NCI-H460 (cell line): Measurements from ENCODE around the gene DPH5. TPM values are rescaled to one million over a fixed set of nuclear protein-coding genes. Genes with fewer than 3 reads are reported as not detected.
A peak's percentile ranks its signal among the peaks of the same experiment; 100 is the strongest.
"Not testable (repeated sequence)": the region's sequence is repeated elsewhere in the genome, so short reads cannot be mapped to it uniquely, and the experiment has no call there.

Source experiments
- DNase-seq: peaks from one replicate; pipeline ENCODE4 v3.0.0-alpha.2; 2016; ENCODE audit warnings: low read depth; ENCODE audit errors: extremely low read depth
- polyA plus RNA-seq: library from polyadenylated mRNA; depleted of rRNA; stranded (reverse); fragments of >200 nt; gene quantifications from 2 replicates; pipeline ENCODE4 v1.2.3, GENCODE V29; 2014; cell fraction: nucleus; rRNA removed
- total RNA-seq: library from RNA; depleted of rRNA; stranded (reverse); fragments of >200 nt; shearing (Covaris generic); gene quantifications from 2 replicates; pipeline ENCODE4 v1.2.3, GENCODE V29; 2014; rRNA removed

Gene DPH5
- total RNA-seq: 42.9 and 47.7 TPM in 2 replicates
- 62.4 and 65.4 TPM in 2 replicates for polyA plus RNA-seq

GRCh38 chr1:101025657-101026429, at the start of gene DPH5:
TSS of gene DPH5 (minus strand) at chr1:101025784. CDS start at chr1:101025443, 341 bp downstream.
- DNase-seq: peak; percentile 80

- DNase-seq: no peak
Measured at GRCh38 chr1:101073836-101074235, 48.3 kb upstream of the DPH5 start.

GRCh38 chr1:101071470-101071891, 45.9 kb upstream of the DPH5 start:
- no peak for DNase-seq

GRCh38 chr1:101069158-101069557, 43.6 kb upstream of the DPH5 start:
- DNase-seq: no peak

- DNase-seq: not testable (repeated sequence)
Measured at GRCh38 chr1:101066937-101067335, 41.4 kb upstream of the DPH5 start.

- DNase-seq: no peak
Measured at GRCh38 chr1:101066260-101066936, 40.8 kb upstream of the DPH5 start.

GRCh38 chr1:101065575-101065974, 40.0 kb upstream of the DPH5 start:
- no peak for DNase-seq

- DNase-seq: no peak
Measured at GRCh38 chr1:101064697-101065096, 39.1 kb upstream of the DPH5 start.

GRCh38 chr1:101060992-101061391, 35.4 kb upstream of the DPH5 start:
- DNase-seq: no peak

GRCh38 chr1:101059945-101060542, 34.5 kb upstream of the DPH5 start:
- DNase-seq: no peak

- no peak for DNase-seq
Measured at GRCh38 chr1:101055623-101056022, 30.0 kb upstream of the DPH5 start.

- no peak for DNase-seq
Measured at GRCh38 chr1:101051688-101052638, 26.4 kb upstream of the DPH5 start.

GRCh38 chr1:101050869-101051268, 25.3 kb upstream of the DPH5 start:
- no peak for DNase-seq

GRCh38 chr1:101044749-101045148, 19.2 kb upstream of the DPH5 start:
- no peak for DNase-seq

GRCh38 chr1:101044259-101044658, 18.7 kb upstream of the DPH5 start:
- DNase-seq: no peak

- DNase-seq: no peak
Measured at GRCh38 chr1:101043776-101044175, 18.2 kb upstream of the DPH5 start.

- DNase-seq: no peak
Measured at GRCh38 chr1:101041300-101041699, 15.7 kb upstream of the DPH5 start.

GRCh38 chr1:101040666-101041065, 15.1 kb upstream of the DPH5 start:
- DNase-seq: no peak

GRCh38 chr1:101039245-101039644, 13.7 kb upstream of the DPH5 start:
- DNase-seq: no peak

GRCh38 chr1:101037316-101037715, 11.7 kb upstream of the DPH5 start:
- no peak for DNase-seq
